WTC11 (cell line): ENCODE data around the gene KAZN. TPM values are rescaled to one million over a fixed set of nuclear protein-coding genes. Genes with fewer than 3 reads are reported as not detected.

Experiments
- ATAC-seq: fragments of 200-7000 bp; cut with Tn5 transposase; 2 replicates; pipeline ENCODE4 v1.10.0; 2021; ENCODE audit warnings: mild to moderate bottlenecking, moderate library complexity
- CTCF ChIA-PET: fragments of 300-600 bp; sonication (Branson Sonifier 250); formaldehyde crosslinking; loops from one replicate; lab custom pipeline; 2021; ENCODE audit warnings: antibody characterized with exemption; lab: Charles Lee
- POLR2A ChIA-PET: fragments of 350-600 bp; sonication (Branson Sonifier 250); formaldehyde crosslinking; loops from one replicate; lab custom pipeline; 2021; ENCODE audit warnings: antibody characterized with exemption; lab: Charles Lee
- DNase-seq: peaks from one replicate; pipeline ENCODE4 v3.0.0; 2021; ENCODE audit warnings: low spot score
- H3K27ac Mint-ChIP-seq: 2 replicates; pipeline ENCODE4 v1.8.0; 2021; ENCODE audit warnings: mixed read lengths
- H3K27me3 Mint-ChIP-seq: 2 replicates; pipeline ENCODE4 v1.8.0; 2021; ENCODE audit warnings: low read depth, mild to moderate bottlenecking, moderate library complexity, mixed read lengths
- H3K36me3 Mint-ChIP-seq: 2 replicates; pipeline ENCODE4 v1.8.0; 2021; ENCODE audit warnings: mixed read lengths
- H3K4me1 Mint-ChIP-seq: 2 replicates; pipeline ENCODE4 v1.8.0; 2022; ENCODE audit warnings: mixed read lengths
- H3K4me3 Mint-ChIP-seq: 2 replicates; pipeline ENCODE4 v1.8.0; 2021; ENCODE audit warnings: mild to moderate bottlenecking, moderate library complexity, mixed read lengths
- H3K9me3 Mint-ChIP-seq: 2 replicates; pipeline ENCODE4 v1.8.0; 2021; ENCODE audit warnings: mixed read lengths
- ATF1 ChIP-seq: sonication (generic); formaldehyde crosslinking; IDR thresholded peaks from 2 replicates; pipeline ENCODE4 v1.8.1; 2023; ENCODE audit warnings: mild to moderate bottlenecking, moderate library complexity, missing genetic modification reagents
- ELF4 ChIP-seq: sonication (generic); formaldehyde crosslinking; IDR thresholded peaks from 2 replicates; pipeline ENCODE4 v1.8.1; 2022; ENCODE audit warnings: low read depth, mild to moderate bottlenecking, moderate library complexity, missing genetic modification reagents
- FOXP1 ChIP-seq: sonication (generic); formaldehyde crosslinking; IDR thresholded peaks from 2 replicates; pipeline ENCODE4 v1.8.0; 2022; ENCODE audit warnings: missing genetic modification reagents, mild to moderate bottlenecking, moderate library complexity, borderline replicate concordance
- GABPB1 ChIP-seq: sonication (generic); formaldehyde crosslinking; IDR thresholded peaks from 2 replicates; pipeline ENCODE4 v1.8.1; 2023; ENCODE audit warnings: mild to moderate bottlenecking, missing genetic modification reagents
- GTF2I ChIP-seq: fragments of 250-450 bp; sonication (Bioruptor Pico); conservative IDR thresholded peaks from 2 replicates; pipeline ENCODE4 v1.4.0; 2021; ENCODE audit warnings: mild to moderate bottlenecking
- JAZF1 ChIP-seq: fragments of 250-450 bp; sonication (Bioruptor Pico); IDR thresholded peaks from 2 replicates; pipeline ENCODE4 v1.9.0; 2021; ENCODE audit warnings: moderate library complexity, mild to moderate bottlenecking, inconsistent platforms
- SMAD3 ChIP-seq: sonication (generic); formaldehyde crosslinking; IDR thresholded peaks from 2 replicates; pipeline ENCODE4 v1.8.0; 2022; ENCODE audit warnings: missing genetic modification reagents, mild to moderate bottlenecking, borderline replicate concordance
- SP1 ChIP-seq: sonication (generic); formaldehyde crosslinking; conservative IDR thresholded peaks from 2 replicates; pipeline ENCODE4 v1.8.1; 2022; ENCODE audit warnings: missing genetic modification reagents
- ZBTB21 ChIP-seq: sonication (generic); formaldehyde crosslinking; IDR thresholded peaks from 2 replicates; pipeline ENCODE4 v1.8.1; 2023; ENCODE audit warnings: mild to moderate bottlenecking, missing genetic modification reagents, borderline replicate concordance
- ZNF232 ChIP-seq: sonication (generic); formaldehyde crosslinking; IDR thresholded peaks from 2 replicates; pipeline ENCODE4 v1.8.0; 2022; ENCODE audit warnings: mild to moderate bottlenecking, missing genetic modification reagents
- ZNF317 ChIP-seq: sonication (generic); formaldehyde crosslinking; IDR thresholded peaks from 2 replicates; pipeline ENCODE4 v1.8.1; 2023; ENCODE audit warnings: low read depth, mild to moderate bottlenecking, moderate library complexity, missing genetic modification reagents, borderline replicate concordance
- total RNA-seq: library from RNA; stranded (reverse); gene quantifications from 3 replicates; pipeline ENCODE4 v1.2.3, GENCODE V29; 2021
- TF ChIP-seq, protein P1 (sequence below): sonication (generic); formaldehyde crosslinking; IDR thresholded peaks from 2 replicates; pipeline ENCODE4 v1.8.1; 2022; ENCODE audit warnings: missing genetic modification reagents, borderline replicate concordance
- TF ChIP-seq, protein P2 (sequence below): fragments of 250-450 bp; sonication (Bioruptor Pico); IDR thresholded peaks from 2 replicates; pipeline ENCODE4 v1.9.0; 2021; ENCODE audit warnings: mild to moderate bottlenecking
- TF ChIP-seq, protein P3 (sequence below): sonication (generic); formaldehyde crosslinking; IDR thresholded peaks from 2 replicates; pipeline ENCODE4 v1.8.1; 2022; ENCODE audit warnings: mild to moderate bottlenecking, missing genetic modification reagents, moderate library complexity, borderline replicate concordance
- TF ChIP-seq, protein P4 (sequence below): sonication (generic); formaldehyde crosslinking; IDR thresholded peaks from 2 replicates; pipeline ENCODE4 v1.8.0; 2023; ENCODE audit warnings: missing genetic modification reagents, mild to moderate bottlenecking, borderline replicate concordance
- TF ChIP-seq, protein P5 (sequence below): sonication (generic); formaldehyde crosslinking; IDR thresholded peaks from 2 replicates; pipeline ENCODE4 v1.8.0; 2022; ENCODE audit warnings: mild to moderate bottlenecking, missing genetic modification reagents
- TF ChIP-seq, protein P6 (sequence below): fragments of 250-450 bp; sonication (Bioruptor Pico); conservative IDR thresholded peaks from 2 replicates; pipeline ENCODE4 v1.9.0; 2021; ENCODE audit warnings: mild to moderate bottlenecking

Gene KAZN
- total RNA-seq, 1 experiment from 2014 or later: 19.9 TPM

DNA sequence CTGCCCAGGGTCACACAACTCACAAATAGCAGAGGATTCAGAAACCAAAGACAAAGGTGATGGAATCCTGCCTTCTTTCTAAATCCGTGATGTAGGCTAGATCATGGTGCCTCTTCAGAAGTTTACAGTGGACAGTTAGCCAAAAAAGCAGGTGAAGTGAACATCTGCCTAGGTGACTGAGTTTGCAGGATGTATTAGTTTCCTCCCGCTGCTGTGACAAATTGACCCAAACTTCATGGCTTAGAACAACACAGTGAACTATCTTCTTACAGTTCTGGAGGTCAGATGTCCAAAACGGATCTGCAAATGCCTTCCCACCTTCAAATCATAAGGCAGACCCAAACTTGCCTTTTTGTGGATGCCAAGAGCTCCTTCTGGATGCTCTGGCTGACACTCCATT is 551.9 kb downstream of the KAZN start:
- TF ChIP-seq, protein P1, sequence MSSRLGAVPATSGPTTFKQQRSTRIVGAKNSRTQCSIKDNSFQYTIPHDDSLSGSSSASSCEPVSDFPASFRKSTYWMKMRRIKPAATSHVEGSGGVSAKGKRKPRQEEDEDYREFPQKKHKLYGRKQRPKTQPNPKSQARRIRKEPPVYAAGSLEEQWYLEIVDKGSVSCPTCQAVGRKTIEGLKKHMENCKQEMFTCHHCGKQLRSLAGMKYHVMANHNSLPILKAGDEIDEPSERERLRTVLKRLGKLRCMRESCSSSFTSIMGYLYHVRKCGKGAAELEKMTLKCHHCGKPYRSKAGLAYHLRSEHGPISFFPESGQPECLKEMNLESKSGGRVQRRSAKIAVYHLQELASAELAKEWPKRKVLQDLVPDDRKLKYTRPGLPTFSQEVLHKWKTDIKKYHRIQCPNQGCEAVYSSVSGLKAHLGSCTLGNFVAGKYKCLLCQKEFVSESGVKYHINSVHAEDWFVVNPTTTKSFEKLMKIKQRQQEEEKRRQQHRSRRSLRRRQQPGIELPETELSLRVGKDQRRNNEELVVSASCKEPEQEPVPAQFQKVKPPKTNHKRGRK (CRISPR knock-in tag): no peak
- TF ChIP-seq GTF2I (CRISPR knock-in tag) (no peak), JAZF1 (CRISPR knock-in tag) (no peak), ELF4 (no peak), GABPB1 (CRISPR knock-in tag) (no peak), ZBTB21 (CRISPR knock-in tag) (no peak), ZNF317 (CRISPR knock-in tag) (no peak), FOXP1 (CRISPR knock-in tag) (no peak), ATF1 (CRISPR knock-in tag) (no peak)
- TF ChIP-seq, protein P2, sequence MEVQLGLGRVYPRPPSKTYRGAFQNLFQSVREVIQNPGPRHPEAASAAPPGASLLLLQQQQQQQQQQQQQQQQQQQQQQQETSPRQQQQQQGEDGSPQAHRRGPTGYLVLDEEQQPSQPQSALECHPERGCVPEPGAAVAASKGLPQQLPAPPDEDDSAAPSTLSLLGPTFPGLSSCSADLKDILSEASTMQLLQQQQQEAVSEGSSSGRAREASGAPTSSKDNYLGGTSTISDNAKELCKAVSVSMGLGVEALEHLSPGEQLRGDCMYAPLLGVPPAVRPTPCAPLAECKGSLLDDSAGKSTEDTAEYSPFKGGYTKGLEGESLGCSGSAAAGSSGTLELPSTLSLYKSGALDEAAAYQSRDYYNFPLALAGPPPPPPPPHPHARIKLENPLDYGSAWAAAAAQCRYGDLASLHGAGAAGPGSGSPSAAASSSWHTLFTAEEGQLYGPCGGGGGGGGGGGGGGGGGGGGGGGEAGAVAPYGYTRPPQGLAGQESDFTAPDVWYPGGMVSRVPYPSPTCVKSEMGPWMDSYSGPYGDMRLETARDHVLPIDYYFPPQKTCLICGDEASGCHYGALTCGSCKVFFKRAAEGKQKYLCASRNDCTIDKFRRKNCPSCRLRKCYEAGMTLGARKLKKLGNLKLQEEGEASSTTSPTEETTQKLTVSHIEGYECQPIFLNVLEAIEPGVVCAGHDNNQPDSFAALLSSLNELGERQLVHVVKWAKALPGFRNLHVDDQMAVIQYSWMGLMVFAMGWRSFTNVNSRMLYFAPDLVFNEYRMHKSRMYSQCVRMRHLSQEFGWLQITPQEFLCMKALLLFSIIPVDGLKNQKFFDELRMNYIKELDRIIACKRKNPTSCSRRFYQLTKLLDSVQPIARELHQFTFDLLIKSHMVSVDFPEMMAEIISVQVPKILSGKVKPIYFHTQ: no peak
- TF ChIP-seq, protein P3, sequence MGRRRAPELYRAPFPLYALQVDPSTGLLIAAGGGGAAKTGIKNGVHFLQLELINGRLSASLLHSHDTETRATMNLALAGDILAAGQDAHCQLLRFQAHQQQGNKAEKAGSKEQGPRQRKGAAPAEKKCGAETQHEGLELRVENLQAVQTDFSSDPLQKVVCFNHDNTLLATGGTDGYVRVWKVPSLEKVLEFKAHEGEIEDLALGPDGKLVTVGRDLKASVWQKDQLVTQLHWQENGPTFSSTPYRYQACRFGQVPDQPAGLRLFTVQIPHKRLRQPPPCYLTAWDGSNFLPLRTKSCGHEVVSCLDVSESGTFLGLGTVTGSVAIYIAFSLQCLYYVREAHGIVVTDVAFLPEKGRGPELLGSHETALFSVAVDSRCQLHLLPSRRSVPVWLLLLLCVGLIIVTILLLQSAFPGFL: no peak
- TF ChIP-seq, protein P4, sequence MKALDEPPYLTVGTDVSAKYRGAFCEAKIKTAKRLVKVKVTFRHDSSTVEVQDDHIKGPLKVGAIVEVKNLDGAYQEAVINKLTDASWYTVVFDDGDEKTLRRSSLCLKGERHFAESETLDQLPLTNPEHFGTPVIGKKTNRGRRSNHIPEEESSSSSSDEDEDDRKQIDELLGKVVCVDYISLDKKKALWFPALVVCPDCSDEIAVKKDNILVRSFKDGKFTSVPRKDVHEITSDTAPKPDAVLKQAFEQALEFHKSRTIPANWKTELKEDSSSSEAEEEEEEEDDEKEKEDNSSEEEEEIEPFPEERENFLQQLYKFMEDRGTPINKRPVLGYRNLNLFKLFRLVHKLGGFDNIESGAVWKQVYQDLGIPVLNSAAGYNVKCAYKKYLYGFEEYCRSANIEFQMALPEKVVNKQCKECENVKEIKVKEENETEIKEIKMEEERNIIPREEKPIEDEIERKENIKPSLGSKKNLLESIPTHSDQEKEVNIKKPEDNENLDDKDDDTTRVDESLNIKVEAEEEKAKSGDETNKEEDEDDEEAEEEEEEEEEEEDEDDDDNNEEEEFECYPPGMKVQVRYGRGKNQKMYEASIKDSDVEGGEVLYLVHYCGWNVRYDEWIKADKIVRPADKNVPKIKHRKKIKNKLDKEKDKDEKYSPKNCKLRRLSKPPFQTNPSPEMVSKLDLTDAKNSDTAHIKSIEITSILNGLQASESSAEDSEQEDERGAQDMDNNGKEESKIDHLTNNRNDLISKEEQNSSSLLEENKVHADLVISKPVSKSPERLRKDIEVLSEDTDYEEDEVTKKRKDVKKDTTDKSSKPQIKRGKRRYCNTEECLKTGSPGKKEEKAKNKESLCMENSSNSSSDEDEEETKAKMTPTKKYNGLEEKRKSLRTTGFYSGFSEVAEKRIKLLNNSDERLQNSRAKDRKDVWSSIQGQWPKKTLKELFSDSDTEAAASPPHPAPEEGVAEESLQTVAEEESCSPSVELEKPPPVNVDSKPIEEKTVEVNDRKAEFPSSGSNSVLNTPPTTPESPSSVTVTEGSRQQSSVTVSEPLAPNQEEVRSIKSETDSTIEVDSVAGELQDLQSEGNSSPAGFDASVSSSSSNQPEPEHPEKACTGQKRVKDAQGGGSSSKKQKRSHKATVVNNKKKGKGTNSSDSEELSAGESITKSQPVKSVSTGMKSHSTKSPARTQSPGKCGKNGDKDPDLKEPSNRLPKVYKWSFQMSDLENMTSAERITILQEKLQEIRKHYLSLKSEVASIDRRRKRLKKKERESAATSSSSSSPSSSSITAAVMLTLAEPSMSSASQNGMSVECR: no peak
- TF ChIP-seq, protein P5, sequence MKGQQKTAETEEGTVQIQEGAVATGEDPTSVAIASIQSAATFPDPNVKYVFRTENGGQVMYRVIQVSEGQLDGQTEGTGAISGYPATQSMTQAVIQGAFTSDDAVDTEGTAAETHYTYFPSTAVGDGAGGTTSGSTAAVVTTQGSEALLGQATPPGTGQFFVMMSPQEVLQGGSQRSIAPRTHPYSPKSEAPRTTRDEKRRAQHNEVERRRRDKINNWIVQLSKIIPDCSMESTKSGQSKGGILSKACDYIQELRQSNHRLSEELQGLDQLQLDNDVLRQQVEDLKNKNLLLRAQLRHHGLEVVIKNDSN (CRISPR knock-in tag): no peak
- TF ChIP-seq, all 79 proteins: peak for 0
- peaks cover 19% of the 10 kb centered on the region for H3K4me1 Mint-ChIP-seq
- H3K4me3 Mint-ChIP-seq: no peak overlapping the region
- no peaks in the 10 kb centered on the region for H3K36me3 Mint-ChIP-seq
- ChIA-PET CTCF (interaction anchor here (0.8 to 5.8 kb wide), 2 partner anchors 121 to 129 kb away, joined by 4 to 60 read pairs; no protein-coding TSS in a partner anchor), POLR2A (no interaction called here)
- H3K9me3 Mint-ChIP-seq: peaks cover 5% of the 10 kb centered on the region
- no peak overlapping the region for H3K27ac Mint-ChIP-seq
- no peak for ATAC-seq
- H3K27me3 Mint-ChIP-seq: peaks cover 26% of the 10 kb centered on the region
- DNase-seq: no peak

DNA sequence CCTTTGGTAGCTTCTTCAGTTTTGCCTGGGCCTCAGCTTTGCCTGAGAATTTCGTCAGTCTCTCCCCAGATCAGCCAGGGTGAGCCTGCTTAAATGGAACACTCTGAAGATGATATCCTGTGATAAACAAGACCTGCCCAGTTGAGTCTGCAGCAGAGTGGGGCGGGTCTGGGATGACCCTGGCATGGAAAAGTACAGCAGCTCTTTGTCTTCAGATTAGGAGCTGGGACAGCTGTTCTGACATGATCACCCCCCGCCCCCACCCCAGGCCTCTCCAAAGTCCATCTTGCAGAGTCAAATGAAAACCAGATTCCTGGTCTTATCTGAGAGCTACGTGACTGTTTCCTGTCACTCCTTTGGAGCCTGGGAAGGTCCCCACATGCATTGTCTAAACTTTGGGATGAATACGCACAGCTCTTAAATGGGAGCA is 552.9 kb downstream of the KAZN start:
- Mint-ChIP-seq H3K9me3 (peaks cover 5% of the 10 kb centered on the region), H3K27me3 (peaks cover 26% of the 10 kb centered on the region), H3K36me3 (no peaks in the 10 kb centered on the region), H3K27ac (no peak overlapping the region), H3K4me1 (peaks cover 29% of the 10 kb centered on the region)
- no peak for ATAC-seq
- POLR2A ChIA-PET: no interaction called here
- no peak for DNase-seq
- TF ChIP-seq SMAD3 (CRISPR knock-in tag) (no peak), SP1 (no peak), ZNF232 (CRISPR knock-in tag) (no peak), GABPB1 (CRISPR knock-in tag) (peak; percentile 37; the same call in 1 of the 2 replicates)
- TF ChIP-seq, protein P6, sequence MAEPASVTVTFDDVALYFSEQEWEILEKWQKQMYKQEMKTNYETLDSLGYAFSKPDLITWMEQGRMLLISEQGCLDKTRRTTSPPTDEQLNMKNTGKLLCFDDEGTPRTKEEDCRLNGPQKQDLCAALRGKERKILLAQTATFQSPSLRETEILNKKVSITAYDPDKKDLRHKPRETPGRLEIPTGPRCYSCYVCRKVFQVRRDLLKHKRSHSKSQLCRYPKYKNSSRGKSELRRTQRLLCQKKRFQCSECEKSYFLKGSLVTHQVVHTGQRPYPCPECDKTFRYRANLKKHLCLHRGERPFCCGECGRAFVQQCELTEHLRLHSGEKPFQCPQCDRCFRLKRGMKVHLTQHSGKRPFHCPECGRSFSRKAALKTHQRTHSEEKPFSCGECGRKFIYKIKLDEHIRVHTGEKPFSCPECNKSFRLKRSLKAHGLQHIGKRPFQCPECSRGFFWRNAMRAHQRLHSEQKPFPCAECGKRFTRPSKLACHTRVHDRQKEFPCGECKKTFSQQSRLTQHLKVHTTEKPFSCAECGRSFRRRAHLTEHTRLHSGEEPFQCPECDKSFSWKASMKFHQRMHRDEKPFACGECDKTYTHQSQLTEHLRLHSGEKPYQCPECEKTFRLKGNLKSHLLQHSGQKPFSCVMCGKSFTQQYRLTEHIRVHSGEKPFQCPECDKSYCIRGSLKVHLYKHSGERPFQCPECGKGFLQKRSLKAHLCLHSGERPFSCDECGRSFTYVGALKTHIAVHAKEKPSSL (CRISPR knock-in tag): no peak
- TF ChIP-seq, protein P3: no peak
- TF ChIP-seq, all 79 proteins: peak for 1
- peak overlapping the region; percentile 4; the same call in 1 of the 2 replicates for H3K4me3 Mint-ChIP-seq
- CTCF ChIA-PET: interaction anchor here (0.6 to 5.8 kb wide), 15 partner anchors 11 to 177 kb away, joined by 3 to 60 read pairs (median 4); no protein-coding TSS in a partner anchor
